Endothelial cell (in vitro differentiated cells): ENCODE data around the gene NTM. TPM values are rescaled to one million over a fixed set of nuclear protein-coding genes. Genes with fewer than 3 reads are reported as not detected.

Experiments
- DNase-seq: peaks from one replicate; pipeline ENCODE4 v3.0.0; 2021; ENCODE audit warnings: low spot score
- H3K27ac Mint-ChIP-seq: one replicate; pipeline ENCODE4 v1.8.0; 2021; ENCODE audit warnings: mixed read lengths, inconsistent platforms; ENCODE audit not compliant: unreplicated experiment
- H3K27me3 Mint-ChIP-seq: one replicate; pipeline ENCODE4 v1.8.0; 2021; ENCODE audit warnings: mild to moderate bottlenecking, moderate library complexity, mixed read lengths, inconsistent platforms; ENCODE audit not compliant: unreplicated experiment
- H3K36me3 Mint-ChIP-seq: one replicate; pipeline ENCODE4 v1.8.0; 2021; ENCODE audit warnings: mild to moderate bottlenecking, low read depth, mixed read lengths, inconsistent platforms; ENCODE audit not compliant: unreplicated experiment
- H3K4me1 Mint-ChIP-seq: one replicate; pipeline ENCODE4 v1.8.0; 2021; ENCODE audit warnings: mild to moderate bottlenecking, mixed read lengths, inconsistent platforms; ENCODE audit not compliant: unreplicated experiment
- H3K4me3 Mint-ChIP-seq: one replicate; pipeline ENCODE4 v1.8.0; 2021; ENCODE audit warnings: mild to moderate bottlenecking, mixed read lengths, inconsistent platforms; ENCODE audit not compliant: unreplicated experiment
- H3K9me3 Mint-ChIP-seq: one replicate; pipeline ENCODE4 v1.8.0; 2021; ENCODE audit warnings: mixed read lengths, inconsistent platforms; ENCODE audit not compliant: unreplicated experiment
- CTCF ChIP-seq: fragments of 200-600 bp; sonication (generic); IDR thresholded peaks from one replicate; pipeline ENCODE4 v1.5.0; 2021; ENCODE audit warnings: antibody characterized with exemption; ENCODE audit not compliant: unreplicated experiment
- total RNA-seq: library from RNA; stranded (reverse); fragmentation: NEBNext Ultra II Directional; extraction: Animal tissue kit (Norgen Biotek cat#: 25700); gene quantifications from one replicate; pipeline ENCODE4 v1.2.1, GENCODE V29; 2021; ENCODE audit not compliant: unreplicated experiment

The NTM gene
- total RNA-seq, 1 donor from 2014 or later, result 3.6 TPM

- TF ChIP-seq CTCF, result no peak
Observed at GRCh38 chr11:131514062-131514461, 143.6 kb downstream of the NTM start.

GRCh38 chr11:131518305-131518838 lies 148.0 kb downstream of the NTM start:
- H3K36me3 Mint-ChIP-seq, result no peaks in the 10 kb centered on the region
- H3K27me3 Mint-ChIP-seq, result peaks cover 1% of the 10 kb centered on the region
- no peak overlapping the region for H3K27ac Mint-ChIP-seq
- no peaks in the 10 kb centered on the region for H3K4me1 Mint-ChIP-seq
- no peak for DNase-seq
- H3K9me3 Mint-ChIP-seq, result no peaks in the 10 kb centered on the region
- TF ChIP-seq CTCF, result no peak
- no peak overlapping the region for H3K4me3 Mint-ChIP-seq

More at GRCh38 chr11:131514062-131514461, 143.6 kb downstream of the NTM start:
- Mint-ChIP-seq H3K36me3 (no peaks in the 10 kb centered on the region), H3K4me3 (no peak overlapping the region), H3K27me3 (peaks cover 1% of the 10 kb centered on the region), H3K9me3 (no peaks in the 10 kb centered on the region), H3K27ac (no peak overlapping the region), H3K4me1 (no peaks in the 10 kb centered on the region)
- no peak for DNase-seq

GRCh38 chr11:131522851-131523250 lies 152.4 kb downstream of the NTM start:
- H3K4me3 Mint-ChIP-seq, result no peak overlapping the region
- TF ChIP-seq CTCF, result no peak
- H3K4me1 Mint-ChIP-seq, result no peaks in the 10 kb centered on the region
- no peaks in the 10 kb centered on the region for H3K36me3 Mint-ChIP-seq
- no peak overlapping the region for H3K27ac Mint-ChIP-seq
- H3K9me3 Mint-ChIP-seq, result no peaks in the 10 kb centered on the region
- H3K27me3 Mint-ChIP-seq, result peaks cover 2% of the 10 kb centered on the region
- DNase-seq, result no peak

GRCh38 chr11:131530407-131530806 lies 160.0 kb downstream of the NTM start:
- Mint-ChIP-seq H3K36me3 (no peaks in the 10 kb centered on the region), H3K27me3 (peaks cover 2% of the 10 kb centered on the region), H3K27ac (no peak overlapping the region), H3K4me1 (no peaks in the 10 kb centered on the region), H3K9me3 (no peaks in the 10 kb centered on the region), H3K4me3 (no peak overlapping the region)
- no peak for TF ChIP-seq CTCF
- no peak for DNase-seq

- Mint-ChIP-seq H3K9me3 (no peaks in the 10 kb centered on the region), H3K27ac (no peak overlapping the region), H3K4me1 (no peaks in the 10 kb centered on the region), H3K36me3 (no peaks in the 10 kb centered on the region), H3K27me3 (no peaks in the 10 kb centered on the region), H3K4me3 (no peak overlapping the region)
- DNase-seq, result no peak
- TF ChIP-seq CTCF, result no peak
Observed at GRCh38 chr11:131533149-131533548, 162.7 kb downstream of the NTM start.
